HG02885 (cell line): ENCODE data around the gene ARHGEF12.

ENCODE experiments used
- ATAC-seq: cut with Tn5 transposase; IDR thresholded peaks from one replicate; pipeline ENCODE4 v1.9.1; 2021; ENCODE audit warnings: mild to moderate bottlenecking; ENCODE audit not compliant: unreplicated experiment, poor library complexity

ARHGEF12 gene

GRCh38 chr11:120383518-120384155 is 47.4 kb downstream of the ARHGEF12 start:
- no peak for ATAC-seq

GRCh38 chr11:120384476-120384875 is 48.3 kb downstream of the ARHGEF12 start:
- no peak for ATAC-seq

- ATAC-seq = no peak
These were observed 48.9 kb downstream of the ARHGEF12 start for GRCh38 chr11:120385110-120385509.

GRCh38 chr11:120385655-120386054 is 49.4 kb downstream of the ARHGEF12 start:
- ATAC-seq = no peak

- ATAC-seq = no peak
These were observed 50.1 kb downstream of the ARHGEF12 start for GRCh38 chr11:120386318-120386717.

GRCh38 chr11:120386774-120387371 is 50.7 kb downstream of the ARHGEF12 start:
- ATAC-seq = no peak

- ATAC-seq = no peak
These were observed 52.0 kb downstream of the ARHGEF12 start for GRCh38 chr11:120388261-120388660.

GRCh38 chr11:120389693-120390584 is 53.7 kb downstream of the ARHGEF12 start:
- ATAC-seq = no peak

GRCh38 chr11:120390585-120390922 is 54.3 kb downstream of the ARHGEF12 start:
- ATAC-seq = no peak

- ATAC-seq = no peak
These were observed 55.1 kb downstream of the ARHGEF12 start for GRCh38 chr11:120391292-120391691.

- no peak for ATAC-seq
These were observed 55.6 kb downstream of the ARHGEF12 start for GRCh38 chr11:120391854-120392253.

- no peak for ATAC-seq
These were observed 56.1 kb downstream of the ARHGEF12 start for GRCh38 chr11:120392314-120392713.

GRCh38 chr11:120392793-120393192 is 56.6 kb downstream of the ARHGEF12 start:
- no peak for ATAC-seq

- ATAC-seq = no peak
These were observed 57.9 kb downstream of the ARHGEF12 start for GRCh38 chr11:120394119-120394518.

- no peak for ATAC-seq
These were observed 59.6 kb downstream of the ARHGEF12 start for GRCh38 chr11:120395778-120396177.

GRCh38 chr11:120398132-120398531 is 61.9 kb downstream of the ARHGEF12 start:
- ATAC-seq = no peak

GRCh38 chr11:120399307-120399706 is 63.1 kb downstream of the ARHGEF12 start:
- no peak for ATAC-seq

GRCh38 chr11:120400564-120401364 is 64.6 kb downstream of the ARHGEF12 start:
- no peak for ATAC-seq

GRCh38 chr11:120401506-120401905 is 65.3 kb downstream of the ARHGEF12 start:
- ATAC-seq = no peak

- ATAC-seq = no peak
These were observed 67.8 kb downstream of the ARHGEF12 start for GRCh38 chr11:120403966-120404365.

GRCh38 chr11:120404495-120404894 is 68.3 kb downstream of the ARHGEF12 start:
- ATAC-seq = no peak
